GM21723 (cell line): ENCODE data around the gene POLR2I.

Experiments
- ATAC-seq: cut with Tn5 transposase; IDR thresholded peaks from one replicate; pipeline ENCODE4 v1.9.1; 2021; ENCODE audit warnings: mild to moderate bottlenecking, moderate library complexity; ENCODE audit not compliant: unreplicated experiment

POLR2I gene

GRCh38 chr19:36114721-36115452, at the start of gene POLR2I:
Gene POLR2I, minus strand, starts transcription at chr19:36114875. Its CDS starts 19 bp downstream, at chr19:36114856.
- peak; percentile 73 for ATAC-seq

DNA sequence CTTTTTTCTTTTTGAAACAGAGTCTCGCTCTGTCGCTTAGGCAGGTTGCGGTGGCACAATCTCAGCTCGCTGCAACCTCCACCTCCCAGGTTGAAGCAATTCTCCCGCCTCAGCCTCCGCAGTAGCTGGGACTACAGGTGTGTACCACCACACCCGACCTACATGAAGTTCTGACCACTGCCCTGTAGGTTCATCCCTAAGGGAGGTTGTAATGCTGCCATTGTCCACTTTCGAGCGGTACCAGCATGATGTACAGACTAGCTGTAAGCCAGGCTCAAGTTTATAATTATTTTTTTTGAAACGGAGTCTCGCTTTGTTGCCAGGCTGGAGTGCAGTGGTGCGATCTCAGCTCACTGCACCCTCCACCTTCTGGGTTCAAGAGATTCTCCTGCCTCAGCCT, 49.1 kb upstream of the POLR2I start:
- ATAC-seq = no peak

GRCh38 chr19:36160821-36161596, 46.3 kb upstream of the POLR2I start:
- no peak for ATAC-seq

GRCh38 chr19:36153126-36153525, 38.5 kb upstream of the POLR2I start:
- no peak for ATAC-seq

GRCh38 chr19:36152352-36153091, 37.8 kb upstream of the POLR2I start, which contains the start of gene COX7A1:
Gene COX7A1, minus strand, starts transcription at chr19:36152447. Its CDS starts 40 bp downstream, at chr19:36152407.
- ATAC-seq = no peak

DNA sequence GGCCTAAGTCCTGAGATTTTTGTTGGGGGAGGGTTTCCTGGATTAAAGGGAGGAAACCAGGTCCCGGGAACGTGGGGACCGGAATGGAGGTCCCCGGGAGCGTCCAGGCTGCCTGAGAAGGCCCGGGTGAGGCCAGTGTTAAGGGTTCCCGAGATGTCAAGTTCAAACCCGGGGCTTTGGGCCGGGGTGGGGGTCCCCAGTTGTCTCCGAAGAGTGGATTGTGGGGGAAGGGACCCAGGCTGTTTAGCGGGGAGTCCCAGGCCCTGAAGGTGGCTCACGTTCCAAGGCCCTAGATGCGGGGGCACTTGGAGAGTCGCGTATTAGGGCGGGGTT, 37.3 kb upstream of the POLR2I start:
- no peak for ATAC-seq

DNA sequence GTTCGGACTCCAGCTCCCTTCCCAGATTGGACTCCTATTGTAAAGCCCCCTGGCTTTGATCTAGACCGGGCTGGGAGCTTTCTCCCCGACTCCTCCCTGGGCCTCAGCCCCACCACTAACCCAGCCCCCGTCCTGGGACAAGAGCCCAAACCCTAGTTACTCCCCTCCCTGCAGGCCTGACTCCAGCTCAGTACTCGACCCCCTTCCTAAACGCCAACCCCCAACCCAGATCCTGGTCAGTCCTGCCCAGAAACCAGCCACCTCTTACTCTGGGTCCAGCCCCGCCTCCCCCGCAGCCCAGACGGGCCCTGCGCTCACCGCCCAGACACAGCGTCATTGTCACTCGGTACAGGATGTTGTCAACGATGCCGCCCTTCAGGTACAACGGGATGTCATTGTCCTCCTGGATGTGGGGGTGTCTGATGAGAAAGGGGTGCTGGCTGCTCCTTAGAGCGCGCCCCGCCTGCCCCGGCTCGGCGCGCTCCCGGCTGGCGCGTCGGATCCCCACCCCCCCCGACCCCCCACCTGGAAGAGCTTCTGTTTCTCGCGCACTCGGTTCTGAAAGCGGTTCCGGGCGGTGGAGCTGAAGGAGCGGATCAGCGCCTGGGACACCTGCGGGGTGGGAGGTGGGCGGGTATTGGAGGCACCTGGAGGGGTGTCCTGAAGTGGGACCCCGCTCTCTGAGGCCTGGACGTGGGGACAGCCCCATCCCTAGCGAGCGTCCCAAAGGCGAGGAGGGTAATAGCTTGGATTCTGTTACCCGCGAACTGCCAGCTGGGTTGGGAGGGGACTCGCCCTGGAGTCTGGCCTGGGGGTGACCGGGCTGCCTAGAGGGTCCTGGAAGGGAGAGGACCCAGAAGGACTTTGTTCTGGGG, 36.7 kb upstream of the POLR2I start:
- ATAC-seq = no peak

- no peak for ATAC-seq
Observed at GRCh38 chr19:36150586-36150985, 35.9 kb upstream of the POLR2I start.

DNA sequence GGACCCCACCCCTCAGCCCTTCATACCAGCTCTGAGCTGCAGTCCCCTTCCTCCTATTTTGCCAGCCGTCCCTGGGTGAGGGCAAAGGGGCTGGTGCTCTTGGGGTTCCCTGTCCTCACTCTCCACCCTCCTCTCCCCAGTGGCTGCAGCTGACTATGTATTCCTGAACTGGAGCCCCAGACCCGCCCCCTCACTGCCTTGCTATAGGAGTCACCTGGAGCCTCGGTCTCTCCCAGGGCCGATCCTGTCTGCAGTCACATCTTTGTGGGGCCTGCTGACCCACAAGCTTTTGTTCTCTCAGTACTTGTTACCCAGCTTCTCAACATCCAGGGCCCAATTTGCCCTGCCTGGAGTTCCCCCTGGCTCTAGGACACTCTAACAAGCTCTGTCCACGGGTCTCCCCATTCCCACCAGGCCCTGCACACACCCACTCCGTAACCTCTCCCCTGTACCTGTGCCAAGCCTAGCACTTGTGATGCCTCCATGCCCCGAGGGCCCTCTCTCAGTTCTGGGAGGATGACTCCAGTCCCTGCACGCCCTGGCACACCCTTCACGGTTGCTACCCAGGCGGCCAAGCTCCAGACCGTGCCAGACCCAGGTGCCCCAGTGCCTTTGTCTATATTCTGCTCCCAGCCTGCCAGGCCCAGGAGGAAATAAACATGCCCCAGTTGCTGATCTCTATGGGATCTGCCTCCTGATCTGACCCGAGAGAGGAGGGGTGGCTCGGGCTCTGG, 35.2 kb upstream of the POLR2I start:
- no peak for ATAC-seq

DNA sequence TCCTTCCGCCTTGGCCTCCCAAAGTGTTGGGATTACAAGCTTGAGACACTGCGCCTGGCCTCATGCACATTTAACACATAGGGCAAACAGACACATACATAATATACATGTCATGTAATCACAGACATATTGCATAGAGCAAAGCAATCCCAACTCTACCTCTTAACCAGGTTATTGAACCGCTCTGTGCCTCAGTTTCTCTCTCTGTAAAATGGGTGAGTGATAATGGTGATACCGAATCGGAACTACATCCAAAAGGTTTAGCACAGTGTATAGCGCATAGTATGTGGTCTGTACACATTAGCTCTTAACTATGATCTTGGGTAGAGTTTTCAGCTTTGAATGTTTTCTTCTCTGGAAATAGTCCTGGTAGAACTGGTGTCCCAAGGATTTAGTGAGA, 29.9 kb upstream of the POLR2I start:
- no peak for ATAC-seq

DNA sequence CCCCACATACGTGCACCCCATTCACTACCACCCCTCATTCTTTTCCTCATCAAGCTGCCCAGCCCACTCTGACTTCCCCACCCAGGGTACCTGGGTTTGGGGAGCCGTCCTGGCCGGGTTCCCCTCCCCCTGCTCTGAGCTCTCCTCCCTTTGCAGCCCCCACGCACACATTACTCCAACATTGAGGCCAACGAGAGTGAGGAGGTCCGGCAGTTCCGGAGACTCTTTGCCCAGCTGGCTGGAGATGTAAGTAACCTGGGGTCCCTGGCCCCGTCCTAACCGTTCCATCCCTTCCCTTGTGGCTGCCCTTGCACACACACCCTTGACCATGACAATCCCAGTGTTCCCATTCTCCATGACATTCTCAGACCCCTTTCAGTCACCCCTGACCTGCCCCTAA, 27.8 kb upstream of the POLR2I start:
- no peak for ATAC-seq

DNA sequence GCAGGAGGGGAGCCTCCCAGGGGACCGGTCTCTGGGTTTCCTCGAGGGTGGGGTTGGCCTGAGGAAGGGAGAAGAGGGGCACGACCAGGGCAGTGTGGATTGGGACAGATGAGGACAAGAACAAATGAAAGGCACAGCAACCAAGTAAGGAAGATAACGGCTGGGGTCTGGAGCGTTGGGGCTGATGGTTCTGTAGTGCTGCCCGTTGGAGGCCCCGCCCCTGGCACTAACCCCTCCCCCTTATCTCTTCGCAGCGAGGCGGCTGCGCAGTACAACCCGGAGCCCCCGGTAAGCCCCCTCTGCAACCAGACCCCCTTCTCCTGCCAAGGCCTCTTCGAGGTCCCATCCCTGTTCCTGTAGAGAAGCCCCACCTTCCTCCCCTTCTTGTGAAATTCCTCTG, 27.4 kb upstream of the POLR2I start:
- no peak for ATAC-seq

DNA sequence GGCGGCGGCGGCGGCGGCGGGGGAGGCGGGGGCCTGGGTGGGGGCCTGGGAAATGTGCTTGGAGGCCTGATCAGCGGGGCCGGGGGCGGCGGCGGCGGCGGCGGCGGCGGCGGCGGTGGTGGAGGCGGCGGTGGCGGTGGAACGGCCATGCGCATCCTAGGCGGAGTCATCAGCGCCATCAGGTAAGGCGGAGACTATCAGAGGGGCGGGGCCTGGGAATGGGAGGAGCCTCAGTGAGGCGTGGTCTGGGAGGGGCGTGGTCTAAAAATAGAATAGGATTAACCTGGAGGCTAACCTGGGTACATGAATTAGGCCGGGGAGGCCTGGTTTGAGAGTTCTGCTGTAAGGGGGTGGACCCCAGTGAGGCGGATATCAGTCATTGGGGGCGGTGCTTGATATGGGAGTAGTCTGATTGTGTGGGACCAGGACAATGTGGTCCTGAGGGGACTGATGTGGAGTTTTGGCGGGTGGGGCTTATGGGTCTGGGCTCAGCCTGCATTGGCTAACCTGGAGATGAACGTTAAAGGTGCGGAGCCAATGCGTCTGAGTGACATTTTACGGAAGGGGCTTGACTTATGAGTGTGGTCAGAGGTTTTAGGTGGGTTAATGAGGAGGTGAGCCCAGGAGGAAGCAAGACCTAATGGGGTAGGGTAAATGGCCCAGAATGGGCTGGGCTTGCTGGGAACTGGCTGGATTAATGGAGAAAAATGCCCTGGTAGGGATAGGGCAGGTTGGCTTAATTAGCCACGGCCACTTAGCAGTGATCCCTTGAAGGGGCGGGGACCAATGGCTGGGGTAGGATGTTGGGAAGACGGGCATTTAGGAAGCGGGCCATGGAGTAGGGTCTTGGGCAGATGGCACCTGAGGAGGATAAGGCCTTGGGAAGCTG, 26.6 kb upstream of the POLR2I start:
- peak; percentile 41 for ATAC-seq

DNA sequence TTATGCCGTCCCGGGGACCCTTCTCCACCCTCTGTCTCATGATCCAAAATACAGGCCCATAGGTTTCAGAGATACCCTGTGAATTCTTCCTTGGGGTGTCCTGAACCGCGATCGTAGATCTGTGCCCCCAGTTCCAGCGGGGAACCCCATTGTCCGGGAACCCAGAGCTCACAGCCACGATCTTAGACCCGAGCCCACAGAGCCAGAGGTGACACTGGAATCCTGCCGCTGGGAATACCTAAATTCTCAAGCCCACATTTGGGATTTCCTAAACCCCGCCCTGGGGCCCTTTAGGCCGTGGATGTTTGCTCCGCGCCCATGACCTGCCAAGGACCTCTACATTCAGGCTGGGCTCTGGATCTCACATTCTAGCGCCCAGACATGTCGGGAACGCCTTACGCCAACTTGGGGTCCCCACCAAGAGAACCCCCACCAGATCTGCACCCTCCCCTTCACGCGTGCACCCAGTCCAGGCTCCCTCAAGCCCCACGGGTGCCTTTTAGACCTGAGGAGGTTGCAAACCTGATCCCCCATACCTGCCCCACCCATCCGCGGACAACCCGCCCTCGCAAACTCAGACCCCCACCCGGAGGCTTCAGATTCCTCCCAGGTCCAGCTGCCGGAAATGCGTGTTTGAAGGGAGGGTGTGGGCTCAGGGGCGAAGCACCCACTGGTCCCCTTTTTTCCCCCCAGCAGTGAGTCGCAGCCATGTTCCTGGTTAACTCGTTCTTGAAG, 25.8 kb upstream of the POLR2I start:
- peak; percentile 15 for ATAC-seq

GRCh38 chr19:36139473-36140303, 25.0 kb upstream of the POLR2I start, which contains the start of gene CAPNS1:
Gene CAPNS1, plus strand, starts transcription at chr19:36140066. Its CDS starts 946 bp downstream, at chr19:36141012.
- peak; percentile 78 for ATAC-seq

DNA sequence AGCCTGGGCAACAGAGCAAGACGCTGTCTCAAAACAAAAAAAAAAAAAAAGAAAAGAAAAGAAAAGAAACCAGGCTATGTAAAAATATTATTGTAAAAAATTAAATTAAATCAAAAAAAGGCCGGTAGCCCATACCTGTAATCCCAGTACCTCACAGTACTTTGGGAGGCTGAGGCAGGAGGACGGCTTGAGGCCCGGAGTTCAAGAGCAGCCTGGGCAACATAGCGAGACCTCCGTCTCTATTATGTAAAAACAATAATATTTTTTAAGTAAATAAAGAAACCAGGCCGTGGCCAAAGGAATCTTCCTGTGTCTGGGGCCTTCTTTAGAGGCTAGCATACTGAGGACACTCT, 24.4 kb upstream of the POLR2I start:
- ATAC-seq = no peak

- ATAC-seq = no peak
Observed at GRCh38 chr19:36136964-36137686, 22.4 kb upstream of the POLR2I start.
